Measurements from ENCODE around the gene ZRANB3. TPM values are rescaled to one million over a fixed set of nuclear protein-coding genes. Genes with fewer than 3 reads are reported as not detected.
"Not testable (repeated sequence)": the region's sequence is repeated elsewhere in the genome, so short reads cannot be mapped to it uniquely, and the experiment has no call there.

The ZRANB3 gene
- total and polyA plus RNA-seq, 4 donors, result 2.5 to 7.2 (median 4.1) TPM

DNA sequence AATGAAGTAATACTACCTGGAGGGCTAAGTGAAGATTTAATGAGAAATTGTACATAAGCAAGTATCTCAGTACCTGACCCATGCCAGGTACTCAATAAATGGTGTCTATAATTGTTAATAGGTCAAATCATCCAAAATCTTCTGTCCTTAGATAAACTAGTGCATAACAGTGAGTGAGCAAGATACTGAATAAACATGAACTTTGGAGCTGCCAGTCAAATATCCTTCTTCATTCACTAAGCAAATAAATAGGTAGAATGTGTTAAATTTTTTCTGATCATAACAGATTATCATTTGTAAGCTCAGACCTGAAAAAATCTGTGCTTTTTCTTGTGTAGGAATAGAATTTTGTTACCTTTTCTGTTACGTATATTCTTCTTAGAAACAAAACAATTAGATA lies 439.3 kb downstream of the ZRANB3 start:
- Histone ChIP-seq H3K27ac (ENCODE audit: low read depth in 1 of 2, low read length in 2 of 2) (no peak overlapping the region), H3K4me1 (ENCODE audit: control insufficient read depth in 4 of 4, insufficient read depth in 4 of 4, low read length in 3 of 4) (peaks cover 0 to 14% (median 6%) of the 10 kb centered on the region in 4 donors), H3K9me3 (ENCODE audit: control insufficient read depth in 4 of 4, low read length in 3 of 4) (no peaks in the 10 kb centered on the region), H3K9ac (ENCODE audit: low read depth in 1 of 2, low read length in 2 of 2) (no peak overlapping the region), H3K36me3 (ENCODE audit: control insufficient read depth in 4 of 4, insufficient read depth in 3 of 4, low read depth in 1 of 4, low read length in 3 of 4) (peaks cover 2 to 14% (median 9%) of the 10 kb centered on the region in 4 donors), H3K27me3 (ENCODE audit: control insufficient read depth in 4 of 4, insufficient read depth in 4 of 4, low read length in 3 of 4) (no peaks in the 10 kb centered on the region), H3K4me3 (ENCODE audit: low read depth in 1 of 3, low read length in 3 of 3) (no peak overlapping the region)
- DNase-seq (ENCODE audit: low spot score), result no peak
- WGBS, result 93% methylated on average over 1 of the region's 1 CpG
- TF ChIP-seq NR2F2 (IDR thresholded peaks at IDR 0.05), result no peak
- TF ChIP-seq SP1 (IDR thresholded peaks at IDR 0.05), result peak; percentile 16
- TF ChIP-seq, protein P1, sequence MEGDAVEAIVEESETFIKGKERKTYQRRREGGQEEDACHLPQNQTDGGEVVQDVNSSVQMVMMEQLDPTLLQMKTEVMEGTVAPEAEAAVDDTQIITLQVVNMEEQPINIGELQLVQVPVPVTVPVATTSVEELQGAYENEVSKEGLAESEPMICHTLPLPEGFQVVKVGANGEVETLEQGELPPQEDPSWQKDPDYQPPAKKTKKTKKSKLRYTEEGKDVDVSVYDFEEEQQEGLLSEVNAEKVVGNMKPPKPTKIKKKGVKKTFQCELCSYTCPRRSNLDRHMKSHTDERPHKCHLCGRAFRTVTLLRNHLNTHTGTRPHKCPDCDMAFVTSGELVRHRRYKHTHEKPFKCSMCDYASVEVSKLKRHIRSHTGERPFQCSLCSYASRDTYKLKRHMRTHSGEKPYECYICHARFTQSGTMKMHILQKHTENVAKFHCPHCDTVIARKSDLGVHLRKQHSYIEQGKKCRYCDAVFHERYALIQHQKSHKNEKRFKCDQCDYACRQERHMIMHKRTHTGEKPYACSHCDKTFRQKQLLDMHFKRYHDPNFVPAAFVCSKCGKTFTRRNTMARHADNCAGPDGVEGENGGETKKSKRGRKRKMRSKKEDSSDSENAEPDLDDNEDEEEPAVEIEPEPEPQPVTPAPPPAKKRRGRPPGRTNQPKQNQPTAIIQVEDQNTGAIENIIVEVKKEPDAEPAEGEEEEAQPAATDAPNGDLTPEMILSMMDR (IDR thresholded peaks at IDR 0.05; ENCODE audit: low read depth, low read length, missing input control), result no peak
- peak in 1 of 2 donors; percentile 20 for TF ChIP-seq JUND (IDR thresholded peaks at IDR 0.05)
- TF ChIP-seq FOXA1 (IDR thresholded peaks at IDR 0.05), result no peak
- TF ChIP-seq YY1 (IDR thresholded peaks at IDR 0.05), result no peak
- TF ChIP-seq TAF1 (conservative IDR thresholded peaks at IDR 0.05), result no peak
- peak; percentile 40 to 79 for TF ChIP-seq RXRA (IDR thresholded peaks at IDR 0.05)
- TF ChIP-seq, protein P2, sequence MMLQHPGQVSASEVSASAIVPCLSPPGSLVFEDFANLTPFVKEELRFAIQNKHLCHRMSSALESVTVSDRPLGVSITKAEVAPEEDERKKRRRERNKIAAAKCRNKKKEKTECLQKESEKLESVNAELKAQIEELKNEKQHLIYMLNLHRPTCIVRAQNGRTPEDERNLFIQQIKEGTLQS (IDR thresholded peaks at IDR 0.05), result no peak
- TF ChIP-seq RAD21 (IDR thresholded peaks at IDR 0.05), result no peak
- peak; percentile 53 for TF ChIP-seq HNF4G (IDR thresholded peaks at IDR 0.05)
- TF ChIP-seq HNF4A (conservative IDR thresholded peaks at IDR 0.05), result peak; percentile 61 to 87
- TF ChIP-seq, protein P3, sequence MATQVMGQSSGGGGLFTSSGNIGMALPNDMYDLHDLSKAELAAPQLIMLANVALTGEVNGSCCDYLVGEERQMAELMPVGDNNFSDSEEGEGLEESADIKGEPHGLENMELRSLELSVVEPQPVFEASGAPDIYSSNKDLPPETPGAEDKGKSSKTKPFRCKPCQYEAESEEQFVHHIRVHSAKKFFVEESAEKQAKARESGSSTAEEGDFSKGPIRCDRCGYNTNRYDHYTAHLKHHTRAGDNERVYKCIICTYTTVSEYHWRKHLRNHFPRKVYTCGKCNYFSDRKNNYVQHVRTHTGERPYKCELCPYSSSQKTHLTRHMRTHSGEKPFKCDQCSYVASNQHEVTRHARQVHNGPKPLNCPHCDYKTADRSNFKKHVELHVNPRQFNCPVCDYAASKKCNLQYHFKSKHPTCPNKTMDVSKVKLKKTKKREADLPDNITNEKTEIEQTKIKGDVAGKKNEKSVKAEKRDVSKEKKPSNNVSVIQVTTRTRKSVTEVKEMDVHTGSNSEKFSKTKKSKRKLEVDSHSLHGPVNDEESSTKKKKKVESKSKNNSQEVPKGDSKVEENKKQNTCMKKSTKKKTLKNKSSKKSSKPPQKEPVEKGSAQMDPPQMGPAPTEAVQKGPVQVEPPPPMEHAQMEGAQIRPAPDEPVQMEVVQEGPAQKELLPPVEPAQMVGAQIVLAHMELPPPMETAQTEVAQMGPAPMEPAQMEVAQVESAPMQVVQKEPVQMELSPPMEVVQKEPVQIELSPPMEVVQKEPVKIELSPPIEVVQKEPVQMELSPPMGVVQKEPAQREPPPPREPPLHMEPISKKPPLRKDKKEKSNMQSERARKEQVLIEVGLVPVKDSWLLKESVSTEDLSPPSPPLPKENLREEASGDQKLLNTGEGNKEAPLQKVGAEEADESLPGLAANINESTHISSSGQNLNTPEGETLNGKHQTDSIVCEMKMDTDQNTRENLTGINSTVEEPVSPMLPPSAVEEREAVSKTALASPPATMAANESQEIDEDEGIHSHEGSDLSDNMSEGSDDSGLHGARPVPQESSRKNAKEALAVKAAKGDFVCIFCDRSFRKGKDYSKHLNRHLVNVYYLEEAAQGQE (IDR thresholded peaks at IDR 0.05), result no peak
- no peak for TF ChIP-seq EGR1 (IDR thresholded peaks at IDR 0.05; ENCODE audit: low read depth in 2 of 2)
- TF ChIP-seq GABPA (IDR thresholded peaks at IDR 0.05 in 1 of 2, conservative IDR thresholded peaks at IDR 0.05 in 1 of 2), result no peak
- TF ChIP-seq FOXA2 (IDR thresholded peaks at IDR 0.05), result peak; percentile 70
- TF ChIP-seq, protein P4, sequence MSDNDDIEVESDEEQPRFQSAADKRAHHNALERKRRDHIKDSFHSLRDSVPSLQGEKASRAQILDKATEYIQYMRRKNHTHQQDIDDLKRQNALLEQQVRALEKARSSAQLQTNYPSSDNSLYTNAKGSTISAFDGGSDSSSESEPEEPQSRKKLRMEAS (IDR thresholded peaks at IDR 0.05), result no peak
- TF ChIP-seq, protein P5, sequence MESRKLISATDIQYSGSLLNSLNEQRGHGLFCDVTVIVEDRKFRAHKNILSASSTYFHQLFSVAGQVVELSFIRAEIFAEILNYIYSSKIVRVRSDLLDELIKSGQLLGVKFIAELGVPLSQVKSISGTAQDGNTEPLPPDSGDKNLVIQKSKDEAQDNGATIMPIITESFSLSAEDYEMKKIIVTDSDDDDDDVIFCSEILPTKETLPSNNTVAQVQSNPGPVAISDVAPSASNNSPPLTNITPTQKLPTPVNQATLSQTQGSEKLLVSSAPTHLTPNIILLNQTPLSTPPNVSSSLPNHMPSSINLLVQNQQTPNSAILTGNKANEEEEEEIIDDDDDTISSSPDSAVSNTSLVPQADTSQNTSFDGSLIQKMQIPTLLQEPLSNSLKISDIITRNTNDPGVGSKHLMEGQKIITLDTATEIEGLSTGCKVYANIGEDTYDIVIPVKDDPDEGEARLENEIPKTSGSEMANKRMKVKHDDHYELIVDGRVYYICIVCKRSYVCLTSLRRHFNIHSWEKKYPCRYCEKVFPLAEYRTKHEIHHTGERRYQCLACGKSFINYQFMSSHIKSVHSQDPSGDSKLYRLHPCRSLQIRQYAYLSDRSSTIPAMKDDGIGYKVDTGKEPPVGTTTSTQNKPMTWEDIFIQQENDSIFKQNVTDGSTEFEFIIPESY (IDR thresholded peaks at IDR 0.05), result no peak

DNA sequence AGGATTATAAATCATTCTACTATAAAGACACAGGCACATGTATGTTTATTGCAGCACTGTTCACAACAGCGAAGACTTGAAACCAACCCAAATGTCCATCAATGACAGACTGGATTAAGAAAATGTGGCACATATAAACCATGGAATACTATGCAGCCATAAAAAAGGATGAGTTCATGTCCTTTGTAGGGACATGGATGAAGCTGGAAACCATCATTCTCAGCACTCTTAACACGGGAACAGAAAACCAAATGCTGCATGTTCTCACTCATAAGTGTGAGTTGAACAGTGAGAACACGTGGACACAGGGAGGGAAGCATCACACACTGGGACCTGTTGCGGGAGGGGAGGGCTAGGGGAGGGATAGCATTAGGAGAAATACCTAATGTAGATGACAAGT lies 441.4 kb downstream of the ZRANB3 start:
- 96% methylated on average over 4 of the region's 4 CpGs for WGBS
- not testable (repeated sequence) for H3K36me3 ChIP-seq (ENCODE audit: control insufficient read depth in 4 of 4, insufficient read depth in 3 of 4, low read depth in 1 of 4, low read length in 3 of 4); H3K27ac ChIP-seq (ENCODE audit: low read depth in 1 of 2, low read length in 2 of 2); H3K9me3 ChIP-seq (ENCODE audit: control insufficient read depth in 4 of 4, low read length in 3 of 4); H3K4me3 ChIP-seq (ENCODE audit: low read depth in 1 of 3, low read length in 3 of 3); H3K9ac ChIP-seq (ENCODE audit: low read depth in 1 of 2, low read length in 2 of 2); H3K27me3 ChIP-seq (ENCODE audit: control insufficient read depth in 4 of 4, insufficient read depth in 4 of 4, low read length in 3 of 4); DNase-seq (ENCODE audit: low spot score)
- peaks cover 0 to 14% (median 6%) of the 10 kb centered on the region in 4 donors for H3K4me1 ChIP-seq (ENCODE audit: control insufficient read depth in 4 of 4, insufficient read depth in 4 of 4, low read length in 3 of 4)

Small RNA genes lying within 50 kb of the gene (small RNA-seq; reads per million reads assigned to genes)
- 0.20 reads per million for gene SNORA40B

Other genes starting within 250 kb of the ZRANB3 start
- gene R3HDM1, start 266 bp upstream of the ZRANB3 start, total RNA-seq, result 1 to 10 TPM; 8.0 to 10.0 TPM
- 1 to 10 TPM; 6.0 to 9.6 TPM for gene R3HDM1, start 266 bp upstream of the ZRANB3 start, polyA plus RNA-seq
- 10 to 100 TPM; 50.9 to 83.9 TPM for gene UBXN4, start 210.6 kb upstream of the ZRANB3 start, total RNA-seq
- gene UBXN4, start 210.6 kb upstream of the ZRANB3 start, polyA plus RNA-seq, result 100 to 1,000 TPM in 1 of 2 donors, 10 to 100 TPM in 1; 46.5 to 172 TPM

Data from liver (tissue), 10 donors.